HCEC 1CT (cell line): ENCODE results near the gene ERLEC1.
"Not testable (repeated sequence)": the region's sequence is repeated elsewhere in the genome, so short reads cannot be mapped to it uniquely, and the experiment has no call there.

ENCODE experiments used
- DNase-seq: peaks from one replicate; pipeline ENCODE4 v3.0.0-alpha.2; 2017

Gene ERLEC1

DNA sequence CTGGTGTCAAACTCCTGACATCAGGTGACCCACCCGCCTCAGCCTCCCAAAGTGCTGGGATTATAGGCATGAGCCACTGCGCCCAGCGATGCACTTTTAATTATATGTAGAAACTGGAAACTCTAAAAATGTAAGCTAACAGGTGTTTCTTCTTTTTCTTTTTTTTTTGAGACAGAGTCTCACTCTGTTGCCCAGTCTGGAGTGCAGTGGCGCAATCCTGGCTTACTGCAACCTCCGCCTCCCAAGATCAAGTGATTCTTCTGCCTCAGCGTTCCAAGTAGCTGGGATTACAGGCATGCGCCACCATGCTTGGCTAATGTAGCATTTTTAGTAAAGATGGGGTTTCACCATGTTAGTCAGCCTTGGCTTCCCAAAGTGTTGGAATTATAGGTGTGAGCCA is 54.8 kb downstream of the ERLEC1 start:
- DNase-seq: not testable (repeated sequence)

DNA sequence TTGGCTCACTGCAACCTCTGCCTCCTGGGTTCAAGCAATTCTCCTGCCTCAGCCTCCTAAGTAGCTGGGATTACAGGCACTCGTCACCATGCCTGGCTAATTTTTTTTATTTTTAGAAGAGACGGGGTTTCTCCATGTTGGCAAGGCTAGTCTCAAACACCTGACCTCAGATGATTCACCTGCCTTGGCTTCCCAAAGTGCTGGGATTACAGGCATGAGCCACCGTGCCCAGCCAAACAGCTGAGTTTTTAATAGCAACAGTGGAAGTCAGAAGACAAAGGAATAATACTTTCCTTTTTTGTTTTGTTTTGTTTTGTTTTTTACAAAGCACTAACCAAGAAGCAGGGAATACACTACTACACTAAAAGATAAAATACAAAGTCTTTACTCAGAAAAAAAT is 56.0 kb downstream of the ERLEC1 start:
- no peak for DNase-seq

GRCh38 chr2:53843595-53843994 is 56.8 kb downstream of the ERLEC1 start:
- no peak for DNase-seq

DNA sequence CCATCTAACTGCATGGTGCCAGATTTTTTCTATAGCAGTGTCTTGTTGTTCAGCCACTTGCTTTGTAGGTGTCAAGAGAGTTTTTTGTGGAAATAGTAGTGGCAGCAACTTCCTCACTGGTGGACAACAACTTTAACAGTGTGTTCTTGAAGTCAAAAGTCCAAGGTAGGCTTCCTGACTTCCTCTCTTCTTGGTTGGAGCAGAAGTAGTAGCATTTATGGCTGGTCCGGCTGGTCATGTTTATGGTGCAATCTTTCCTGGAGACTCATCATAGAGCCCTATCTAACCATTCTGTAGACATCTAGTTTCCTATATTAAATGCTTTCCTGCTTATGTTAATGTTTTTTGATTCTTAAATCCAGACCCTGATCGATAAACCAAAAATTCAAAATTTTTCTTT is 61.2 kb downstream of the ERLEC1 start:
- DNase-seq: no peak

- not testable (repeated sequence) for DNase-seq
Measured at GRCh38 chr2:53851052-53851757, 64.4 kb downstream of the ERLEC1 start.

DNA sequence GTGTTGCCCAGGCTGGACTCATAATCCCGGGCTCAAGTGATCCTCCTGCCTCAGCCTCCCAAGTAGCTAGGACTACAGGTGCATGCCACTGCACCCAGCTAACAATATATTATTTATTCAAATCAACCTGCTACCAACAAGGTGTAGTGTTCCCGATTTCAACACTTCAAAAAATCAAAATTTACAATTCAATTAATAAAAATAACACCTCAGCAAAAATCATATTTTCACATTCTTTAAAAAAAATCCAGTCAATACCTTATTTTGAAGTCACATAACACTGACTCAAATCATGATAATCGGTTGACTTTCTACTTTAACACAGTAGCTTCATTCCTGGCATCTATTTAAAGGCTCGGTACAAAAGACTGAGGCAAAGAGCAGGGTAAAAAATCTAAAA is 65.7 kb downstream of the ERLEC1 start:
- DNase-seq: no peak

GRCh38 chr2:53854678-53855077 is 67.8 kb downstream of the ERLEC1 start:
- DNase-seq: peak; percentile 21

DNA sequence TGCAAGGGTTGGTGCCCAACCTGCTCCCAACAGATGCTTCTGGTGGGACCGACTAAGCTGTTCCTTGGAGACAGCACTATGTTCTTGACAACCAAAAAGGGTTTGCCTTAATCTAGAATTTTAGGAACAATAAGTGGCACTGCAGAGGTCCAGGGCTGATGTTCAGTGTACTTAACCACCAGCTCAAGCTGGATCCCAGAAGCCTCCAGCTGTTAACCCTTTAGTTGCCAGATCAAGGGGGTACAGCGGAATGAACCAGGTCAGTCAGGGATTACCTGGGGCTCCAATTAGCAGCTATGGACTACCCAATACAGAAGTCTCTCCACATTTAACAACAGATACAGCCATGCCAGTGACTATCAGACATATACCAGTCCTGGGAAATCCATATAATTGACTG is 69.4 kb downstream of the ERLEC1 start:
- no peak for DNase-seq

GRCh38 chr2:53859206-53860181 is 72.7 kb downstream of the ERLEC1 start, which contains the start of gene GPR75:
Gene GPR75, minus strand, starts transcription at chr2:53859967. Its CDS starts 5,211 bp downstream, at chr2:53854756.
- DNase-seq: no peak

DNA sequence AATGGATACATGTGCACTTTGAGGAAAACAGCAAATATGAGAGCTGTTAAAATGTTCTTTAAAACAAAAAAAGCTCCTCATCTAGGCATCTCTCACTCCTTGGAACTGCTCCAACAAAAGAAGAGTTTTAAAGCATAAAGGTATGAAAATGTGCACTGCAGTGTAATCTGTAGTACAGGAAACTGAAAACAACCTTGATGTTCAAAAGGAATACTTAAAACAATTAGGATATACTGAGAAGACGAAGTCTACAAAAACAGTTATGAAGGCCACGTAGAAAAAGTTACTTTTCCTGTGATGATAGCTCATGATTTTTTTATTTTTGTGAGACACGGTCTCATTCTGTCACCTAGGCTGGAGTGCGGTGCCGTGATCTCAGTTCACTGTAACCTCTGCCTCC is 75.0 kb downstream of the ERLEC1 start:
- DNase-seq: no peak

DNA sequence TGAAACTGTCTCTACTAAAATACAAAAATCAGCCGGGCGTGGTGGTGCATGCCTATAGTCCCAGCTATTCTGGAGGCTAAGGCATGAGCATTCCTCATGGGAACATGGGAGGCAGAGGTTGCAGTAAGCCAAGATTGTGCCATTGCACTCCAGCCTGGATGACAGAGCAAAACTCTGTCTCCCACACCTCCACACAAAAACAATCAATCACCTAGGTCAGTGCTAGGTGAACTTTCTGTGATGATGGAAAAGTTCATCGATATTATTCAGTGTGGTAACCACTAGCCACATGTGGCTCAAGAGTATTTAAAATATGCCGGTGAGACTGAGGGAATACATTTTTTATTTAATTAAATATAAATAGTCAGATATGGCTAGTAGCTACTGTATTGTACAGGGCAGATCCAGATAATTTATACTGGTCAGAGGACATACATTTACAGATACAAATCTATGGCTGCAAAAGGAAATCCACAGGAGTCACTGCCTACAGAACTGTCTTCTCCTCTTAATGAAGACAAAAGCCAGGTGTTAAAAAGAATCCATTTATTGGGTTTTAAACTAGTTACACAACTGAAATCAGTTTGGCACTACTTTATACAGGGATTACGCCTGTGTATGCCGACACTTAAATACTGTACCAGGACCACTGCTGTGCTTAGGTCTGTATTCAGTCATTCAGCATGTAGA is 76.8 kb downstream of the ERLEC1 start:
- no peak for DNase-seq

- DNase-seq: no peak
Measured at GRCh38 chr2:53865264-53865663, 78.4 kb downstream of the ERLEC1 start.

- no peak for DNase-seq
Measured at GRCh38 chr2:53865962-53866361, 79.1 kb downstream of the ERLEC1 start.

GRCh38 chr2:53867169-53867568 is 80.3 kb downstream of the ERLEC1 start:
- DNase-seq: no peak

GRCh38 chr2:53867773-53868172 is 80.9 kb downstream of the ERLEC1 start:
- no peak for DNase-seq
